ENCODE results near the gene MCOLN2. TPM values are rescaled to one million over a fixed set of nuclear protein-coding genes. Genes with fewer than 3 reads are reported as not detected.

MCOLN2 gene
- total and polyA plus RNA-seq, 2 of the 4 experiments (the other 2 are of a cell fraction): 0.43 to 0.54 TPM

DNA sequence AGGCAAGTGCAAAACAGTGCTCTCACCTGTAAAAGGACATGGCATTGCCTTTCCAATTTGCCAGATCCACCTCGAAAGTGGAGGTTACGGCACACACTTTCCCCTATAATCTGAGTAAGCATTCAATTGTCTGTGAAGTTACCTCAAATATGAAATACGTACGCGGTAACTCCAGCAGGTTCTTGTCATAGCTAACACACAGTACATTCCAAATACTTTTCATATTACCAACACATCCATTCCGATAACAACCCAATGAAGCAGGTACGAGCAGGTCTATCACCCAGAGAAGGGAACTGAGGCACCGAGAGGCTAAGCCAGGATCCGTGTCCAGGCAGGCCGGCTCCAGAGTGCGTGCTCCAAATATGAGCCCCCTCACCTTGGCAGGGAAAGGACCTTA, 57.2 kb downstream of the MCOLN2 start:
- H3K18ac ChIP-seq (ENCODE audit: low read depth, low read length): no peak overlapping the region
- no peak overlapping the region; the same call in 1 of the 2 replicates for H2AK5ac ChIP-seq (ENCODE audit: low read depth, low read length)
- H4K8ac ChIP-seq (ENCODE audit: low read depth in 2 of 2, low read length in 2 of 2): no peak overlapping the region
- H3K79me1 ChIP-seq (ENCODE audit: low read depth in 1 of 2, low read length in 2 of 2): no peaks in the 10 kb centered on the region
- H3K23ac ChIP-seq (ENCODE audit: low read depth, low read length): no peak overlapping the region
- peaks cover 2% of the 10 kb centered on the region for H3K27me3 ChIP-seq (ENCODE audit: control insufficient read depth, insufficient read depth, low read length)
- H2BK120ac ChIP-seq (ENCODE audit: low read depth, low read length): no peak overlapping the region
- H2BK20ac ChIP-seq (ENCODE audit: low read depth, low read length): no peak overlapping the region
- peaks cover 2% of the 10 kb centered on the region; the same call in 1 of the 2 replicates for H3K4me1 ChIP-seq (ENCODE audit: control insufficient read depth, insufficient read depth, low read length)
- DNase-seq (no peak), ATAC-seq (ENCODE audit: low read depth) (no peak)
- H2BK5ac ChIP-seq (ENCODE audit: low read depth, low read length, poor library complexity, severe bottlenecking): no peak overlapping the region
- 0 out of 2 replicates have a peak, but pooled peaks cover 3% of the 10 kb centered on the region for H4K20me1 ChIP-seq (ENCODE audit: insufficient read depth, low read length)
- H4K5ac ChIP-seq (ENCODE audit: low read depth, low read length): no peak overlapping the region
- BruUV-seq (replicated peaks): no TSS peak
- peaks cover 9% of the 10 kb centered on the region; the same call in 1 of the 2 replicates for H3K9me1 ChIP-seq (ENCODE audit: insufficient read depth, low read length)
- H3K27ac ChIP-seq (ENCODE audit: insufficient read depth, low read length): no peak overlapping the region
- H4K91ac ChIP-seq (ENCODE audit: insufficient read depth, low read depth, low read length): no peak overlapping the region
- no peaks in the 10 kb centered on the region for H3K9me3 ChIP-seq (ENCODE audit: control insufficient read depth, insufficient read depth, low read length)
- dilution Hi-C loops (cut with HindIII; ENCODE audit: low sequenced_read_pairs, unreplicated experiment) (no loop called here), intact Hi-C loops (cut with micrococcal nuclease) (loop anchor here (5.0 to 10.0 kb wide), 2 partner anchors 315 to 797 kb away; partner anchors contain the start of gene PRKACB), in situ Hi-C loops (cut with MboI; ENCODE audit: low sequenced_read_pairs) (loop anchor here (5.0 to 25.0 kb wide), 3 partner anchors 167 to 475 kb away; no protein-coding TSS in a partner anchor)
- H3K4me2 ChIP-seq (ENCODE audit: low read depth, low read length): no peak overlapping the region
- H3K4ac ChIP-seq (ENCODE audit: low read depth, low read length): no peak overlapping the region
- no peaks in the 10 kb centered on the region for H3K36me3 ChIP-seq (ENCODE audit: control insufficient read depth, insufficient read depth, low read length)
- ChIA-PET CTCF (interaction anchor here (0.6 to 2.1 kb wide), 3 partner anchors 167 to 745 kb away, joined by 3 to 7 read pairs (median 3); no protein-coding TSS in a partner anchor), POLR2A (ENCODE audit: unreplicated experiment) (no interaction called here)
- no peak overlapping the region for H2BK15ac ChIP-seq (ENCODE audit: low read depth, low read length)
- no peak overlapping the region for H3K4me3 ChIP-seq (ENCODE audit: insufficient read depth, low read depth, low read length)
- H3K9ac ChIP-seq (ENCODE audit: low read depth, low read length): no peak overlapping the region
- no peak overlapping the region for H3K14ac ChIP-seq (replicated peaks; ENCODE audit: low read depth, low read length)
- H2AK9ac ChIP-seq (replicated peaks; ENCODE audit: low read depth, low read length, poor library complexity): no peak overlapping the region
- H2AFZ ChIP-seq (replicated peaks; ENCODE audit: low read length, poor library complexity): no peak overlapping the region
- no peak for TF ChIP-seq BHLHE40 (IDR thresholded peaks at IDR 0.05; ENCODE audit: low read depth, low read length)
- TF ChIP-seq RAD21 (IDR thresholded peaks at IDR 0.05; ENCODE audit: low read length): no peak
- no peak for TF ChIP-seq MXI1 (IDR thresholded peaks at IDR 0.05; ENCODE audit: borderline replicate concordance, low read depth, low read length)
- TF ChIP-seq, protein P1, sequence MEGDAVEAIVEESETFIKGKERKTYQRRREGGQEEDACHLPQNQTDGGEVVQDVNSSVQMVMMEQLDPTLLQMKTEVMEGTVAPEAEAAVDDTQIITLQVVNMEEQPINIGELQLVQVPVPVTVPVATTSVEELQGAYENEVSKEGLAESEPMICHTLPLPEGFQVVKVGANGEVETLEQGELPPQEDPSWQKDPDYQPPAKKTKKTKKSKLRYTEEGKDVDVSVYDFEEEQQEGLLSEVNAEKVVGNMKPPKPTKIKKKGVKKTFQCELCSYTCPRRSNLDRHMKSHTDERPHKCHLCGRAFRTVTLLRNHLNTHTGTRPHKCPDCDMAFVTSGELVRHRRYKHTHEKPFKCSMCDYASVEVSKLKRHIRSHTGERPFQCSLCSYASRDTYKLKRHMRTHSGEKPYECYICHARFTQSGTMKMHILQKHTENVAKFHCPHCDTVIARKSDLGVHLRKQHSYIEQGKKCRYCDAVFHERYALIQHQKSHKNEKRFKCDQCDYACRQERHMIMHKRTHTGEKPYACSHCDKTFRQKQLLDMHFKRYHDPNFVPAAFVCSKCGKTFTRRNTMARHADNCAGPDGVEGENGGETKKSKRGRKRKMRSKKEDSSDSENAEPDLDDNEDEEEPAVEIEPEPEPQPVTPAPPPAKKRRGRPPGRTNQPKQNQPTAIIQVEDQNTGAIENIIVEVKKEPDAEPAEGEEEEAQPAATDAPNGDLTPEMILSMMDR (conservative IDR thresholded peaks at IDR 0.05; ENCODE audit: low read depth, low read length): no peak
- TF ChIP-seq MAZ (IDR thresholded peaks at IDR 0.05; ENCODE audit: borderline replicate concordance, low read depth, low read length): no peak
- TF ChIP-seq, protein P2, sequence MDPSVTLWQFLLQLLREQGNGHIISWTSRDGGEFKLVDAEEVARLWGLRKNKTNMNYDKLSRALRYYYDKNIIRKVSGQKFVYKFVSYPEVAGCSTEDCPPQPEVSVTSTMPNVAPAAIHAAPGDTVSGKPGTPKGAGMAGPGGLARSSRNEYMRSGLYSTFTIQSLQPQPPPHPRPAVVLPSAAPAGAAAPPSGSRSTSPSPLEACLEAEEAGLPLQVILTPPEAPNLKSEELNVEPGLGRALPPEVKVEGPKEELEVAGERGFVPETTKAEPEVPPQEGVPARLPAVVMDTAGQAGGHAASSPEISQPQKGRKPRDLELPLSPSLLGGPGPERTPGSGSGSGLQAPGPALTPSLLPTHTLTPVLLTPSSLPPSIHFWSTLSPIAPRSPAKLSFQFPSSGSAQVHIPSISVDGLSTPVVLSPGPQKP (IDR thresholded peaks at IDR 0.05; ENCODE audit: borderline replicate concordance, low read depth, low read length): no peak
- TF ChIP-seq, protein P3, sequence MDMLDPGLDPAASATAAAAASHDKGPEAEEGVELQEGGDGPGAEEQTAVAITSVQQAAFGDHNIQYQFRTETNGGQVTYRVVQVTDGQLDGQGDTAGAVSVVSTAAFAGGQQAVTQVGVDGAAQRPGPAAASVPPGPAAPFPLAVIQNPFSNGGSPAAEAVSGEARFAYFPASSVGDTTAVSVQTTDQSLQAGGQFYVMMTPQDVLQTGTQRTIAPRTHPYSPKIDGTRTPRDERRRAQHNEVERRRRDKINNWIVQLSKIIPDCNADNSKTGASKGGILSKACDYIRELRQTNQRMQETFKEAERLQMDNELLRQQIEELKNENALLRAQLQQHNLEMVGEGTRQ (IDR thresholded peaks at IDR 0.05; ENCODE audit: low read depth, low read length): no peak
- TF ChIP-seq RFX5 (IDR thresholded peaks at IDR 0.05; ENCODE audit: low read depth, low read length): no peak
- TF ChIP-seq NFE2L2 (IDR thresholded peaks at IDR 0.05; ENCODE audit: low read depth, low read length): no peak
- TF ChIP-seq POLR2A (IDR thresholded peaks at IDR 0.05; ENCODE audit: low read depth, low read length): no peak
- no peak for TF ChIP-seq MAFK (IDR thresholded peaks at IDR 0.05; ENCODE audit: low read depth, low read length)
- no peak for TF ChIP-seq CHD1 (IDR thresholded peaks at IDR 0.05; ENCODE audit: low read depth, low read length)
- 100% methylated on average over 2 of the region's 11 CpGs; no CpG with 5 or more reads in 1 of the 2 experiments for WGBS, 2 experiments (ENCODE audit: extremely low coverage in 2 of 2, insufficient read length in 1 of 2)
- H3K56ac ChIP-seq (ENCODE audit: extremely low read depth, insufficient read depth, low read length): no peak overlapping the region

All from IMR-90 (cell line).